ENCODE data around the gene PLA2G2C. TPM values are rescaled to one million over a fixed set of nuclear protein-coding genes. Genes with fewer than 3 reads are reported as not detected.

The PLA2G2C gene
- total and polyA plus RNA-seq, 2 of the 13 experiments (the other 11 are each of a cell fraction or from before 2014, with no cell fraction given) = not detected

GRCh38 chr1:20212085-20212684, 25.9 kb upstream of the PLA2G2C start:
- FAIRE-seq (no peak), ATAC-seq (no peak), DNase-seq (ENCODE audit: low spot score) (no peak)
- no peak overlapping the region for H3K27ac ChIP-seq (ENCODE audit: extremely low read length, insufficient read depth, low read length)
- H3K27me3 ChIP-seq (ENCODE audit: control insufficient read depth in 1 of 2, insufficient read depth in 2 of 2, low read length in 2 of 2) = peaks cover 0 to 39% of the 10 kb centered on the region in 2 experiments; a peak in 3 of 5 replicates
- POLR2A ChIA-PET = no interaction called here
- CTCF ChIA-PET (ENCODE audit: low intra/inter-chr PET ratio, low total read pairs) = interaction anchor here (0.6 to 1.5 kb wide), 3 partner anchors 57 to 282 kb away, joined by 3 to 13 read pairs (median 3); no protein-coding TSS in a partner anchor
- no peak overlapping the region for H2AFZ ChIP-seq (ENCODE audit: low read length)
- WGBS (ENCODE audit: low lambda C conversion rate) = 47% methylated on average over 11 of the region's 11 CpGs
- no peak overlapping the region for H3K9ac ChIP-seq (ENCODE audit: insufficient read depth, low read depth, low read length)
- H3K79me2 ChIP-seq (ENCODE audit: insufficient read depth, low read length) = no peaks in the 10 kb centered on the region
- H3K4me2 ChIP-seq (ENCODE audit: low read depth, low read length) = no peak overlapping the region
- no peaks in the 10 kb centered on the region for H4K20me1 ChIP-seq (ENCODE audit: insufficient read depth, low read length)
- in situ Hi-C loops (cut with HindIII; ENCODE audit: extremely low pct_ligation_motif_present, low pct_unique_long_range_greater_than_20kb) (loop anchor here (10.0 kb wide), 1 partner anchor 213 kb away; no protein-coding TSS in a partner anchor), intact Hi-C loops (cut with micrococcal nuclease; ENCODE audit: unreplicated experiment) (no loop called here)
- BruUV-seq (replicated peaks) = no TSS peak
- H3K9me3 ChIP-seq (ENCODE audit: low read length) = no peaks in the 10 kb centered on the region
- no peaks in the 10 kb centered on the region; the same call in 1 of the 2 replicates for H3K4me1 ChIP-seq (ENCODE audit: insufficient read depth, low read length)
- H3K36me3 ChIP-seq (replicated peaks in 1 of 2; ENCODE audit: control insufficient read depth in 1 of 2, insufficient read depth in 2 of 2, low read length in 2 of 2) = no peaks in the 10 kb centered on the region
- H3K4me3 ChIP-seq (replicated peaks in 1 of 3; ENCODE audit: insufficient read depth in 1 of 3, low read depth in 2 of 3, low read length in 3 of 3) = no peak overlapping the region
- no peak for TF ChIP-seq POLR2G (IDR thresholded peaks at IDR 0.05; ENCODE audit: low read depth, low read length)
- no peak for TF ChIP-seq KDM3A (CRISPR knock-in tag; IDR thresholded peaks at IDR 0.05; ENCODE audit: low read depth)
- no peak for TF ChIP-seq ZNF17 (CRISPR knock-in tag; IDR thresholded peaks at IDR 0.05)
- no peak for TF ChIP-seq MTA1 (CRISPR knock-in tag; IDR thresholded peaks at IDR 0.05; ENCODE audit: borderline replicate concordance)
- TF ChIP-seq ZNF496 (CRISPR knock-in tag; IDR thresholded peaks at IDR 0.05; ENCODE audit: insufficient replicate concordance) = no peak
- TF ChIP-seq POLR2A (IDR thresholded peaks at IDR 0.05; ENCODE audit: insufficient read depth in 1 of 2, low read depth in 2 of 2, low read length in 2 of 2) = no peak
- TF ChIP-seq TBL1XR1 (IDR thresholded peaks at IDR 0.05; ENCODE audit: borderline replicate concordance, low read length, partially characterized antibody) = no peak
- no peak for TF ChIP-seq ZZZ3 (CRISPR knock-in tag; IDR thresholded peaks at IDR 0.05; ENCODE audit: borderline replicate concordance)
- TF ChIP-seq FOXA1 (IDR thresholded peaks at IDR 0.05) = no peak
- no peak for TF ChIP-seq FOXA1 (CRISPR knock-in tag; IDR thresholded peaks at IDR 0.05)
- TF ChIP-seq ZNF83 (CRISPR knock-in tag; IDR thresholded peaks at IDR 0.05; ENCODE audit: borderline replicate concordance) = no peak
- TF ChIP-seq ZSCAN12 (CRISPR knock-in tag; IDR thresholded peaks at IDR 0.05) = no peak
- no peak for TF ChIP-seq SMAD9 (CRISPR knock-in tag; IDR thresholded peaks at IDR 0.05)
- TF ChIP-seq TIGD3 (CRISPR knock-in tag; IDR thresholded peaks at IDR 0.05; ENCODE audit: borderline replicate concordance) = no peak
- TF ChIP-seq KLF9 (CRISPR knock-in tag; IDR thresholded peaks at IDR 0.05; ENCODE audit: low read depth) = no peak
- no peak for TF ChIP-seq HNRNPH1 (optimal IDR thresholded peaks at IDR 0.05; ENCODE audit: low read depth, low read length)
- no peak for TF ChIP-seq FOXP4 (CRISPR knock-in tag; IDR thresholded peaks at IDR 0.05)
- no peak for TF ChIP-seq PBX3 (CRISPR knock-in tag; IDR thresholded peaks at IDR 0.05; ENCODE audit: borderline replicate concordance)
- TF ChIP-seq DBP (CRISPR knock-in tag; IDR thresholded peaks at IDR 0.05; ENCODE audit: not compliant biosample characterization) = no peak

Measured in HepG2 (cell line).